ENCODE measurements around the gene ESRRB. TPM values are rescaled to one million over a fixed set of nuclear protein-coding genes. Genes with fewer than 3 reads are reported as not detected.

Gene ESRRB
- total and polyA plus RNA-seq, 9 donors = 0.07 to 0.40 TPM; not detected in 7

- no peak overlapping the region for H3K27ac ChIP-seq
- no peak overlapping the region for H3K4me3 ChIP-seq
- DNase-seq = no peak
- intact Hi-C loops (cut with DNase I) = no loop called here
- TF ChIP-seq CTCF (IDR thresholded peaks at IDR 0.05) = no peak
- no peak for TF ChIP-seq POLR2A (IDR thresholded peaks at IDR 0.05)
- TF ChIP-seq EP300 (IDR thresholded peaks at IDR 0.05) = no peak
- H3K36me3 ChIP-seq = no peaks in the 10 kb centered on the region
- H3K9me3 ChIP-seq = no peaks in the 10 kb centered on the region
- no peaks in the 10 kb centered on the region for H3K27me3 ChIP-seq
- WGBS, 3 donors = 86 to 92% (median 87%) methylated on average over 7 of the region's 7 CpGs
- H3K4me1 ChIP-seq (ENCODE audit: insufficient read depth) = no peaks in the 10 kb centered on the region
Measured at GRCh38 chr14:76390621-76391020, 14.7 kb downstream of the ESRRB start.

GRCh38 chr14:76391981-76392690, 16.2 kb downstream of the ESRRB start:
- no peaks in the 10 kb centered on the region for H3K9me3 ChIP-seq
- no peaks in the 10 kb centered on the region for H3K4me1 ChIP-seq (ENCODE audit: insufficient read depth)
- no peak for DNase-seq
- H3K36me3 ChIP-seq = no peaks in the 10 kb centered on the region
- H3K27me3 ChIP-seq = no peaks in the 10 kb centered on the region
- no peak overlapping the region for H3K27ac ChIP-seq
- 77 to 81% (median 77%) methylated on average over 12 of the region's 12 CpGs for WGBS, 3 donors
- no peak overlapping the region for H3K4me3 ChIP-seq
- no peak for TF ChIP-seq EP300 (IDR thresholded peaks at IDR 0.05)
- no peak for TF ChIP-seq CTCF (IDR thresholded peaks at IDR 0.05)
- no peak for TF ChIP-seq POLR2A (IDR thresholded peaks at IDR 0.05)
- intact Hi-C loops (cut with DNase I) = no loop called here

DNA sequence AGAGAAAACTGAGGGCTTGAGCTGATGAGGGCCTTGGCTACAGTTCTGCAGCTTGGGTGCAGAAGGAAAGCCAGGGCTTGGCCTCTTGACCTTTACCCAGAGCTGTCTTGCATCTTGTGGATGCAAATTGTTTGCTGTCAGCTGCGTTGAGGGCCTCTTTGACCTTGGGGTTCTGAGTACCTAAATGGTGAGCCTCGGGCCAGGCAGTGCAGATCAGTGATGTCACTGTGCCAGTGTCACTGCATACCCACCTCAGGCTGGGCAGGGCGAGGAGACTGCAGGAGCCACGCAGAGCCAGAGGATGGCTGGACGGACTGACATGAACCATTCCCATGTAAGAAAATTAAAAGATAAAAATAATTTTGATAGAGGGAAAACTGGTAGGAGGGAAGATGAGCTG, 18.6 kb downstream of the ESRRB start:
- Histone ChIP-seq H3K4me3 (no peak overlapping the region), H3K9me3 (no peaks in the 10 kb centered on the region), H3K27ac (no peak overlapping the region), H3K36me3 (no peaks in the 10 kb centered on the region), H3K27me3 (no peaks in the 10 kb centered on the region), H3K4me1 (ENCODE audit: insufficient read depth) (no peaks in the 10 kb centered on the region)
- TF ChIP-seq POLR2A (IDR thresholded peaks at IDR 0.05) = no peak
- TF ChIP-seq CTCF (IDR thresholded peaks at IDR 0.05) = no peak
- TF ChIP-seq EP300 (IDR thresholded peaks at IDR 0.05) = no peak
- intact Hi-C loops (cut with DNase I) = no loop called here
- WGBS, 3 donors = 71 to 80% (median 73%) methylated on average over 5 of the region's 5 CpGs
- no peak for DNase-seq

GRCh38 chr14:76395161-76395560, 19.2 kb downstream of the ESRRB start:
- DNase-seq = no peak

More at GRCh38 chr14:76395161-76395560, 19.2 kb downstream of the ESRRB start:
- 72 to 80% (median 73%) methylated on average over 8 of the region's 8 CpGs for WGBS, 3 donors
- no peak overlapping the region for H3K4me3 ChIP-seq
- H3K27ac ChIP-seq = no peak overlapping the region
- no peaks in the 10 kb centered on the region for H3K36me3 ChIP-seq
- H3K27me3 ChIP-seq = no peaks in the 10 kb centered on the region
- intact Hi-C loops (cut with DNase I) = no loop called here
- no peaks in the 10 kb centered on the region for H3K9me3 ChIP-seq
- TF ChIP-seq EP300 (IDR thresholded peaks at IDR 0.05) (no peak), CTCF (IDR thresholded peaks at IDR 0.05) (no peak), POLR2A (IDR thresholded peaks at IDR 0.05) (no peak)
- H3K4me1 ChIP-seq (ENCODE audit: insufficient read depth) = no peaks in the 10 kb centered on the region

Measured in ovary (tissue), 9 donors.